Prostate gland (tissue), 2 donors: Measurements from ENCODE around the gene TNK2.

Source experiments
- CTCF ChIP-seq, 4 experiments: fragments of 200-600 bp in 2 of 4; fragments of 450-650 bp in 2 of 4; sonication (generic) in 2 of 4; IDR thresholded peaks; 1 replicate in 3 of 4; 2 replicates in 1 of 4; pipeline ENCODE4 v1.5.1; 2016 to 2019; ENCODE audit warnings: antibody characterized with exemption in 4 of 4, mild to moderate bottlenecking in 2 of 4, moderate library complexity in 2 of 4
- POLR2A ChIP-seq: fragments of 450-650 bp; IDR thresholded peaks from one replicate; pipeline ENCODE4 v1.6.1; 2016; ENCODE audit warnings: antibody characterized with exemption, mild to moderate bottlenecking

DNA sequence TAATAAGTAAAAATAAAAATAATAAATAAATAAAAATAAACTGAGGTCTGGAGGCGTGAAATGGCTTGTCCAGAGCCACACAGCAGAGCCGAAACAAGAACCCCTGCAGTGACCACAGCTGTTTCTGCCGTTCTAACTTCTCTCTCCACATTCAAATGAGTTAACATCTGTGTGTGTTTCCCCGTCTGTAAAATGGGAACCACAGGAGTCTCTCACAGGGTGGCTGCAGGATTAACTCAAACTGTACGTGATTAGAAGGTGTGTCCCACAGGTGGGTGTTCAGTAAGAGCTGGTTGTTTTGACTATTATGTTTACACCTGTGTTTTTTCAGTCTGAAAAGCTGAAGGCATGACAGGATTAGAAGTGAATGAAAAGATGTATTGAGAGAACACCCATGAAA is 69.6 kb downstream of the TNK2 start:
- TF ChIP-seq POLR2A (no peak), CTCF (IDR thresholded peaks at IDR 0.05) (no peak)
